ENCODE data around the gene SLC16A10. TPM values are rescaled to one million over a fixed set of nuclear protein-coding genes. Genes with fewer than 3 reads are reported as not detected.

The SLC16A10 gene
- total and polyA plus RNA-seq, 2 experiments from 2014 or later = 12.1 to 30.9 TPM

- no peak for TF ChIP-seq ZNF462 (CRISPR knock-in tag; IDR thresholded peaks at IDR 0.05)
- no peak for TF ChIP-seq ZNF114 (CRISPR knock-in tag; IDR thresholded peaks at IDR 0.05)
- no peak for TF ChIP-seq POLR2AphosphoS5 (IDR thresholded peaks at IDR 0.05; ENCODE audit: low read depth)
- no peak for TF ChIP-seq CTCF (conservative IDR thresholded peaks at IDR 0.05; ENCODE audit: low read depth in 2 of 2)
- TF ChIP-seq CREB1 (CRISPR knock-in tag; IDR thresholded peaks at IDR 0.05; ENCODE audit: low read depth) = no peak
- TF ChIP-seq REST (IDR thresholded peaks at IDR 0.05; ENCODE audit: unreplicated experiment) = no peak
- no peak for TF ChIP-seq EZH2 (IDR thresholded peaks at IDR 0.05; ENCODE audit: low read depth, unreplicated experiment)
- no peak for TF ChIP-seq STAT1 (IDR thresholded peaks at IDR 0.05; ENCODE audit: unreplicated experiment)
- TF ChIP-seq NANOG (IDR thresholded peaks at IDR 0.05; ENCODE audit: borderline replicate concordance) = no peak
- TF ChIP-seq ZNF331 (CRISPR knock-in tag; IDR thresholded peaks at IDR 0.05; ENCODE audit: low read depth) = no peak
- TF ChIP-seq EZH2phosphoT487 (IDR thresholded peaks at IDR 0.05; ENCODE audit: unreplicated experiment) = no peak
Measured at GRCh38 chr6:111201244-111201554, 113.9 kb downstream of the SLC16A10 start (continued).

Measured in GM23338 (cell line).